HEK293 (cell line): Measurements from ENCODE around the gene NCKAP5.

Experiments used
- CTCF ChIA-PET: fragments of 350-600 bp; formaldehyde crosslinking; extraction: SDS; loops from one replicate; lab custom pipeline; 2021; ENCODE audit warnings: antibody characterized with exemption; lab: Yijun Ruan, JAX
- POLR2A ChIA-PET: fragments of 300-600 bp; formaldehyde crosslinking; extraction: SDS; loops from one replicate; lab custom pipeline; 2020; ENCODE audit warnings: antibody characterized with exemption, inconsistent platforms; lab: Yijun Ruan, JAX
- H3K27ac ChIP-seq: fragments of 200-500 bp; sonication (Bioruptor generic); 2 replicates; pipeline ENCODE4 v1.5.1; 2014; ENCODE audit warnings: low read depth, low read length, control low read depth, inconsistent platforms; ENCODE audit errors: extremely low read depth
- H3K36me3 ChIP-seq, 2 experiments: fragments of 200-500 bp in 1 of 2; sonication (Bioruptor generic) in 1 of 2; 1 replicate in 1 of 2; 2 replicates in 1 of 2; pipeline ENCODE4 v1.5.1; 2014 to 2017; ENCODE audit warnings: inconsistent platforms in 2 of 2, low read length in 2 of 2; ENCODE audit not compliant: control insufficient read depth in 2 of 2, insufficient read depth in 1 of 2
- H3K4me1 ChIP-seq: fragments of 200-500 bp; sonication (Bioruptor generic); 2 replicates; pipeline ENCODE4 v1.5.1; 2014; ENCODE audit warnings: mild to moderate bottlenecking, low read length, inconsistent platforms; ENCODE audit not compliant: control insufficient read depth, insufficient read depth
- H3K4me3 ChIP-seq: 2 replicates; pipeline ENCODE4 v1.5.1; 2011; ENCODE audit warnings: low read depth, mild to moderate bottlenecking, control low read depth, low read length, moderate library complexity
- H3K9me3 ChIP-seq: fragments of 200-500 bp; sonication (Bioruptor generic); 2 replicates; pipeline ENCODE4 v1.5.1; 2014; ENCODE audit warnings: low read depth, low read length, inconsistent platforms; ENCODE audit not compliant: control insufficient read depth, insufficient read depth
- CTCF ChIP-seq: fragments of 450-650 bp; formaldehyde crosslinking; IDR thresholded peaks from 2 replicates; pipeline ENCODE4 v1.5.1; 2016; ENCODE audit warnings: missing biosample characterization, missing genetic modification characterization
- ELK4 ChIP-seq: IDR thresholded peaks from 2 replicates; pipeline ENCODE4 v1.6.1; 2011; ENCODE audit warnings: mild to moderate bottlenecking, low read depth, low read length, borderline replicate concordance
- GLIS1 ChIP-seq: fragments of 450-650 bp; formaldehyde crosslinking; IDR thresholded peaks from 2 replicates; pipeline ENCODE4 v1.5.1; 2016; ENCODE audit warnings: missing biosample characterization, missing genetic modification characterization
- HOXD13 ChIP-seq: sonication (generic); formaldehyde crosslinking; IDR thresholded peaks from 2 replicates; pipeline ENCODE4 v1.8.0; 2022; ENCODE audit warnings: missing genetic modification reagents, borderline replicate concordance
- SP3 ChIP-seq: fragments of 450-650 bp; formaldehyde crosslinking; IDR thresholded peaks from 2 replicates; pipeline ENCODE4 v1.5.1; 2016; ENCODE audit warnings: missing biosample characterization, missing genetic modification characterization
- ZBTB10 ChIP-seq: fragments of 450-650 bp; formaldehyde crosslinking; IDR thresholded peaks from 2 replicates; pipeline ENCODE4 v1.5.1; 2016; ENCODE audit warnings: missing biosample characterization, missing genetic modification characterization
- ZFHX2 ChIP-seq: fragments of 450-650 bp; formaldehyde crosslinking; conservative IDR thresholded peaks from 2 replicates; pipeline ENCODE4 v1.5.1; 2016; ENCODE audit warnings: missing biosample characterization, missing genetic modification characterization
- ZNF112 ChIP-seq: fragments of 450-650 bp; formaldehyde crosslinking; IDR thresholded peaks from 2 replicates; pipeline ENCODE4 v1.5.0; 2017; ENCODE audit warnings: missing biosample characterization, missing genetic modification characterization
- ZNF23 ChIP-seq: fragments of 450-650 bp; formaldehyde crosslinking; IDR thresholded peaks from 2 replicates; pipeline ENCODE4 v1.5.1; 2016; ENCODE audit warnings: missing biosample characterization, missing genetic modification characterization, borderline replicate concordance
- ZNF302 ChIP-seq: fragments of 450-650 bp; formaldehyde crosslinking; IDR thresholded peaks from 2 replicates; pipeline ENCODE4 v1.5.1; 2016; ENCODE audit warnings: missing biosample characterization, missing genetic modification characterization, low read depth
- ZNF324 ChIP-seq: fragments of 450-650 bp; formaldehyde crosslinking; IDR thresholded peaks from 2 replicates; pipeline ENCODE4 v1.5.1; 2016; ENCODE audit warnings: missing biosample characterization, missing genetic modification characterization
- ZNF335 ChIP-seq: fragments of 450-650 bp; formaldehyde crosslinking; conservative IDR thresholded peaks from 2 replicates; pipeline ENCODE4 v1.5.1; 2016; ENCODE audit warnings: missing biosample characterization, missing genetic modification characterization
- ZNF362 ChIP-seq: fragments of 450-650 bp; formaldehyde crosslinking; IDR thresholded peaks from 2 replicates; pipeline ENCODE4 v1.5.1; 2016; ENCODE audit warnings: missing biosample characterization, missing genetic modification characterization
- ZNF37A ChIP-seq: fragments of 450-650 bp; IDR thresholded peaks from 2 replicates; pipeline ENCODE4 v1.5.1; 2018; ENCODE audit warnings: missing biosample characterization, missing genetic modification characterization
- ZNF423 ChIP-seq: fragments of 450-650 bp; formaldehyde crosslinking; IDR thresholded peaks from 2 replicates; pipeline ENCODE4 v1.5.1; 2016; ENCODE audit warnings: missing biosample characterization, missing genetic modification characterization
- ZNF513 ChIP-seq: fragments of 450-650 bp; IDR thresholded peaks from 2 replicates; pipeline ENCODE4 v1.5.1; 2018; ENCODE audit warnings: missing biosample characterization, missing genetic modification characterization
- ZNF600 ChIP-seq: fragments of 450-650 bp; formaldehyde crosslinking; IDR thresholded peaks from 2 replicates; pipeline ENCODE4 v1.5.1; 2016; ENCODE audit warnings: missing biosample characterization, missing genetic modification characterization
- ZNF639 ChIP-seq: fragments of 450-650 bp; formaldehyde crosslinking; IDR thresholded peaks from 2 replicates; pipeline ENCODE4 v1.5.1; 2016; ENCODE audit warnings: missing biosample characterization, missing genetic modification characterization
- ZNF654 ChIP-seq: fragments of 450-650 bp; formaldehyde crosslinking; IDR thresholded peaks from 2 replicates; pipeline ENCODE4 v1.5.1; 2016; ENCODE audit warnings: low read depth, missing biosample characterization, missing genetic modification characterization
- ZNF791 ChIP-seq: fragments of 450-650 bp; formaldehyde crosslinking; IDR thresholded peaks from 2 replicates; pipeline ENCODE4 v1.5.1; 2016; ENCODE audit warnings: missing biosample characterization, missing genetic modification characterization
- ZNF792 ChIP-seq: fragments of 450-650 bp; formaldehyde crosslinking; IDR thresholded peaks from 2 replicates; pipeline ENCODE4 v1.5.1; 2016; ENCODE audit warnings: missing biosample characterization, missing genetic modification characterization

The NCKAP5 gene

GRCh38 chr2:133173224-133173623, 395.0 kb downstream of the NCKAP5 start:
- H3K36me3 ChIP-seq: no peaks in the 10 kb centered on the region
- POLR2A ChIA-PET: no interaction called here
- no peaks in the 10 kb centered on the region for H3K9me3 ChIP-seq
- H3K4me1 ChIP-seq: no peaks in the 10 kb centered on the region
- TF ChIP-seq ZNF792 (tag by site-specific recombination): no peak
- TF ChIP-seq ZBTB10: no peak
- TF ChIP-seq ZNF423 (tag by site-specific recombination): no peak
- TF ChIP-seq SP3 (tag by site-specific recombination): no peak
- TF ChIP-seq HOXD13: no peak
- no peak for TF ChIP-seq ELK4
- TF ChIP-seq ZNF302 (tag by site-specific recombination): no peak
- no peak for TF ChIP-seq ZNF335
- TF ChIP-seq ZNF600 (tag by site-specific recombination): no peak
- TF ChIP-seq ZNF791 (tag by site-specific recombination): no peak
- TF ChIP-seq ZNF37A: no peak
- TF ChIP-seq ZNF23 (tag by site-specific recombination): no peak
- no peak for TF ChIP-seq ZNF324 (tag by site-specific recombination)
- TF ChIP-seq ZFHX2 (tag by site-specific recombination): no peak
- TF ChIP-seq ZNF513: no peak
- TF ChIP-seq ZNF639 (tag by site-specific recombination): no peak
- TF ChIP-seq ZNF362 (tag by site-specific recombination): no peak
- no peak overlapping the region for H3K27ac ChIP-seq
- H3K4me3 ChIP-seq: no peak overlapping the region
- CTCF ChIA-PET: interaction anchor here (0.6 to 2.5 kb wide), 4 partner anchors 137 to 389 kb away, joined by 4 to 17 read pairs (median 4); no protein-coding TSS in a partner anchor

- Histone ChIP-seq H3K27ac (no peak overlapping the region), H3K36me3 (no peaks in the 10 kb centered on the region), H3K4me1 (no peaks in the 10 kb centered on the region), H3K4me3 (no peak overlapping the region), H3K9me3 (no peaks in the 10 kb centered on the region)
- CTCF ChIA-PET: interaction anchor here (0.6 to 4.1 kb wide), 14 partner anchors 15 to 1405 kb away, joined by 3 to 41 read pairs (median 3); no protein-coding TSS in a partner anchor
- TF ChIP-seq CTCF (tag by site-specific recombination): peak; percentile 50; the same call in 1 of the 2 replicates
- TF ChIP-seq ZNF112: no peak
- peak; percentile 82 for TF ChIP-seq ZNF654
- peak; percentile 30; the same call in 1 of the 2 replicates for TF ChIP-seq GLIS1
- POLR2A ChIA-PET: interaction anchor here (1.8 to 1.9 kb wide), 2 partner anchors 502 to 673 kb away, joined by 5 read pairs; partner anchors contain the start of gene LYPD1
Observed at GRCh38 chr2:133171393-133172004, 396.8 kb downstream of the NCKAP5 start.
